ENCODE results near the gene STAU1.
"Not testable (repeated sequence)": the region's sequence is repeated elsewhere in the genome, so short reads cannot be mapped to it uniquely, and the experiment has no call there.

Gene STAU1

DNA sequence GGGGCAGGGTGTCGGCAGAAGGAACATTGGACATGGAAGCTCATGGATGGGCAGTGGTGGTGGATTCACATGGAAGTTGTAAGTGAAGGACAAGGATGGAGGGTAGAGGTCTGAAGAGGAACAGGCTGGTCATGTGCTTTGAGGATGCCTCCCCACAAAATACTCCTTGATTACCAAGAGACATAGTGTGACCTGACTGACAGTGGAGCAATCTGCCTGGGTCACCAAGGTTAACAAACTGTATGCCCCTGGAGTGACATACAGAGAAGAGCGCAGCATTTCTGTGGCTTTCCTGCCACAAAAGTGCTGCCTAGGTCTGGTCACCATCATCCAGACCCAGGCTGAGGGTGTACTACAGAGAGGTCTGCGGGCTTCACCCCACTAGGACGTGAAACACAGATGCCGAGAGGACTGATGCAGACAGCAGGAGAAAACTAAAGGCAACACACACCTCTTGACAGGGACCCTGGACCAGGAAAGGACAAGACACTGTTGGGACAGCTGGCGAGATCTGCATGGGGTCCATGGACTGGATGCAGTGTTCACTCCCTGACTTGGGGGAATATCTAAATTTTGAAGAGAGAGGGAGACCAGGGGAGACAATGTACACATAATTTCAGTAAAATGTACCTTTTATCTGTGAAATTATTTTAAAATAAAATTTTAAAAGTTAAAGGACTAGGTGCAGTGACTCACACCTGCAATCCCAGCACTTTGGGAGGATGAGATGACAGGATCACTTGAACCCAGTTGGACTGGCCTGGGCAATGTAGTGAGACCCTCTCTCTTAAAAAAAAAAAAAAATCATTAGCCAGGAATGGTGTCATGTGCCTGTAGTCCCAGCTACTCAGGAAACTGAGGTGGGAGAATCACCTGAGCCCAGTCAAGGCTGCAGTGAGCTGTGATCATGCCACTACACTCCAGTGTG, 77.1 kb downstream of the STAU1 start:
- Histone ChIP-seq H2BK5ac (ENCODE audit: low read depth, low read length, poor library complexity) (no peak overlapping the region), H2AFZ (ENCODE audit: insufficient read depth, low read length, poor library complexity) (no peak overlapping the region), H3K18ac (ENCODE audit: low read length) (no peak overlapping the region), H3K14ac (ENCODE audit: low read length) (no peak overlapping the region), H4K12ac (ENCODE audit: low read depth, low read length) (no peak overlapping the region), H4K8ac (ENCODE audit: low read depth, low read length) (no peak overlapping the region), H2BK12ac (ENCODE audit: low read length) (no peak overlapping the region), H3K23ac (ENCODE audit: low read length) (no peak overlapping the region), H3K4me1 (ENCODE audit: control insufficient read depth in 1 of 2, insufficient read depth in 2 of 2, low read length in 2 of 2) (no peaks in the 10 kb centered on the region), H2BK120ac (ENCODE audit: insufficient read depth, low read length, poor library complexity) (no peak overlapping the region), H3K4me2 (ENCODE audit: low read length) (no peak overlapping the region), H3K27me3 (ENCODE audit: insufficient read depth, low read length) (no peaks in the 10 kb centered on the region), H3K4me3 (ENCODE audit: low read depth, low read length) (no peak overlapping the region), H3K79me1 (ENCODE audit: low read length) (no peaks in the 10 kb centered on the region), H3K4ac (ENCODE audit: low read depth, low read length) (no peak overlapping the region), H4K91ac (ENCODE audit: low read depth, low read length) (no peak overlapping the region), H2AK5ac (ENCODE audit: low read length) (no peak overlapping the region), H3K27ac (ENCODE audit: low read depth, low read length) (no peak overlapping the region), H3K9ac (ENCODE audit: low read length) (no peak overlapping the region), H3K9me3 (ENCODE audit: insufficient read depth, low read depth, low read length) (no peaks in the 10 kb centered on the region), H3K79me2 (ENCODE audit: control insufficient read depth, insufficient read depth, low read length, poor library complexity) (no peaks in the 10 kb centered on the region), H3K36me3 (ENCODE audit: control insufficient read depth in 1 of 2, insufficient read depth in 2 of 2, low read length in 2 of 2) (peaks cover 24 to 29% of the 10 kb centered on the region in 2 experiments)
- WGBS (ENCODE audit: extremely low coverage, insufficient coverage, insufficient read length): no CpG with 5 or more reads among the region's 6 CpGs
- no peak for DNase-seq

DNA sequence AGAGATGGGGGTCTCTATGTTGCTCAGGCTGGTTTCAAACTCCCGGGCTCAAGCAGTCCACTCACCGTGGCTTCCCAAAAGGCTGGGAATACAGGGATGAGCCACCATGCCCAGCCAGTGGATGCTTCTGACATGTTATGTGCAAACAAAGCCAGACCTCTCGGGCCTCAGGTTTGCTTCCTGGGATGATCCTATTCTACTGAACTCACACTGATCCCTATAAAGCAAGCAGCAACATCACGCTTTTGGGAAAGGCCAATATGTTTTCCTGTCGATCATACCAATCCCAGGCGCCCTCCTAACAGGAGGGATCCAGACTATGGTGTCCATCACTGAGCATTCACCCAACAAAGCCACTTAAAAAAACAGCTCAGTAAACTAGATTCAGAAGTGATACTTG, 81.8 kb downstream of the STAU1 start:
- no peak overlapping the region for H3K18ac ChIP-seq (ENCODE audit: low read length)
- no peak overlapping the region for H3K4me3 ChIP-seq (ENCODE audit: low read depth, low read length)
- H3K4me2 ChIP-seq (ENCODE audit: low read length): no peak overlapping the region
- H3K27ac ChIP-seq (ENCODE audit: low read depth, low read length): no peak overlapping the region
- H4K8ac ChIP-seq (ENCODE audit: low read depth, low read length): no peak overlapping the region
- H3K4me1 ChIP-seq (ENCODE audit: control insufficient read depth in 1 of 2, insufficient read depth in 2 of 2, low read length in 2 of 2): peaks cover 0 to 2% of the 10 kb centered on the region in 2 experiments
- peaks cover 23 to 41% of the 10 kb centered on the region in 2 experiments for H3K36me3 ChIP-seq (ENCODE audit: control insufficient read depth in 1 of 2, insufficient read depth in 2 of 2, low read length in 2 of 2)
- H3K23ac ChIP-seq (ENCODE audit: low read length): no peak overlapping the region
- no peak overlapping the region for H3K9ac ChIP-seq (ENCODE audit: low read length)
- no peaks in the 10 kb centered on the region for H3K27me3 ChIP-seq (ENCODE audit: insufficient read depth, low read length)
- no peak overlapping the region for H4K91ac ChIP-seq (ENCODE audit: low read depth, low read length)
- no peaks in the 10 kb centered on the region for H3K79me1 ChIP-seq (ENCODE audit: low read length)
- H2BK5ac ChIP-seq (ENCODE audit: low read depth, low read length, poor library complexity): no peak overlapping the region
- no peak overlapping the region for H2AK5ac ChIP-seq (ENCODE audit: low read length)
- no peaks in the 10 kb centered on the region for H3K9me3 ChIP-seq (ENCODE audit: insufficient read depth, low read depth, low read length)
- H2AFZ ChIP-seq (ENCODE audit: insufficient read depth, low read length, poor library complexity): no peak overlapping the region
- DNase-seq: no peak
- H3K4ac ChIP-seq (ENCODE audit: low read depth, low read length): no peak overlapping the region
- no peak overlapping the region for H4K12ac ChIP-seq (ENCODE audit: low read depth, low read length)
- no CpG with 5 or more reads among the region's 6 CpGs for WGBS (ENCODE audit: extremely low coverage, insufficient coverage, insufficient read length)
- H2BK120ac ChIP-seq (ENCODE audit: insufficient read depth, low read length, poor library complexity): no peak overlapping the region
- H3K14ac ChIP-seq (ENCODE audit: low read length): no peak overlapping the region
- H2BK12ac ChIP-seq (ENCODE audit: low read length): no peak overlapping the region
- H3K79me2 ChIP-seq (ENCODE audit: control insufficient read depth, insufficient read depth, low read length, poor library complexity): no peaks in the 10 kb centered on the region

DNA sequence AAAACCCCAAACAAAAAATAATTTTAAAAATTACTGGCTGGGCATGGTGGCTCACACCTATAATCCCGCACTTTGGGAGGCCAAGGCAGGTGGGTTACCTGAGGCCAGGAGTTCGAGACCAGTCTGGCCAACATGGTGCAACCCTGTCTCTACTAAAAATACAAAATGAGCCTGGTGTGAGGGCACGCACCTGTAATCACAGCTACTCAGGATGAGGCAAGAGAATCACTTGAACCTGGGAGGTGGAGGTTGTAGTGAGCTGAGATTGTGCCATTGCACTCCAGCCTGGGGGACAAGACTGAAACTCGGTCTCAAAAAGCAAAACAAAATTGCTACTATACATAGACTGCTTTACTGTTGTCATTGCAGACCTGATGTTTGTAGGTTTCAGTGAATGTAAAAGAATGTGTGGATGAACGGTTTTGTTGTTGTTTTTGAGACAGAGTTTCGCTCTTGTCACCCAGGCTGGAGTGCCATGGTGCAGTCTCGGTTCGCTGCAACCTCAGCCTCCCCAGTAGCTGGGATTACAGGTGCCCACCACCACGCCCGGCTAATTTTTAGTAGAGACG, 83.1 kb downstream of the STAU1 start:
- H3K18ac ChIP-seq (ENCODE audit: low read length); H3K9ac ChIP-seq (ENCODE audit: low read length); H3K9me3 ChIP-seq (ENCODE audit: insufficient read depth, low read depth, low read length); H3K4me3 ChIP-seq (ENCODE audit: low read depth, low read length); H3K79me1 ChIP-seq (ENCODE audit: low read length); H2AK5ac ChIP-seq (ENCODE audit: low read length); H4K12ac ChIP-seq (ENCODE audit: low read depth, low read length); H3K79me2 ChIP-seq (ENCODE audit: control insufficient read depth, insufficient read depth, low read length, poor library complexity); H3K4me1 ChIP-seq (ENCODE audit: control insufficient read depth in 1 of 2, insufficient read depth in 2 of 2, low read length in 2 of 2); H4K91ac ChIP-seq (ENCODE audit: low read depth, low read length); H3K14ac ChIP-seq (ENCODE audit: low read length); H3K23ac ChIP-seq (ENCODE audit: low read length); H3K27me3 ChIP-seq (ENCODE audit: insufficient read depth, low read length); H3K4me2 ChIP-seq (ENCODE audit: low read length); H2BK120ac ChIP-seq (ENCODE audit: insufficient read depth, low read length, poor library complexity); H4K8ac ChIP-seq (ENCODE audit: low read depth, low read length); DNase-seq; H2AFZ ChIP-seq (ENCODE audit: insufficient read depth, low read length, poor library complexity); H3K27ac ChIP-seq (ENCODE audit: low read depth, low read length); H2BK5ac ChIP-seq (ENCODE audit: low read depth, low read length, poor library complexity); H3K4ac ChIP-seq (ENCODE audit: low read depth, low read length); H2BK12ac ChIP-seq (ENCODE audit: low read length): not testable (repeated sequence)
- WGBS (ENCODE audit: extremely low coverage, insufficient coverage, insufficient read length): 100% methylated on average over 1 of the region's 11 CpGs
- H3K36me3 ChIP-seq (ENCODE audit: control insufficient read depth in 1 of 2, insufficient read depth in 2 of 2, low read length in 2 of 2): peaks cover 24 to 42% of the 10 kb centered on the region in 2 experiments

DNA sequence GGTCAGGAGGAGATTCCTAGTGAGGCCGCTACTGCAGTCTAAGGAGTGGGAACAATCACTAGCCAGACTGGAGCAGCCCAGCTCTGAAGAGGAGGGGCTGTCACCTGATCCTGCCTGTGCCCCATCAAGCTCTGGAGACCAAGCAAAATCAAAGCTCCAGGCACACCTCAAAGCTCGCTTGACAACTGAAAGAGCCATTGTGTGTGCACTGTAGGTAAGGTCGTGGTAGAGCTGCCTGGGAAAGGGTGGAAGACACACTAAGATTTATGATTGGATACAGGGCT, 83.8 kb downstream of the STAU1 start:
- Histone ChIP-seq H3K79me1 (ENCODE audit: low read length) (no peaks in the 10 kb centered on the region), H2AFZ (ENCODE audit: insufficient read depth, low read length, poor library complexity) (no peak overlapping the region), H2BK12ac (ENCODE audit: low read length) (no peak overlapping the region), H4K12ac (ENCODE audit: low read depth, low read length) (no peak overlapping the region), H3K14ac (ENCODE audit: low read length) (no peak overlapping the region), H3K4me2 (ENCODE audit: low read length) (no peak overlapping the region), H3K4me1 (ENCODE audit: control insufficient read depth in 1 of 2, insufficient read depth in 2 of 2, low read length in 2 of 2) (peaks cover 0 to 2% of the 10 kb centered on the region in 2 experiments), H3K23ac (ENCODE audit: low read length) (no peak overlapping the region), H3K79me2 (ENCODE audit: control insufficient read depth, insufficient read depth, low read length, poor library complexity) (no peaks in the 10 kb centered on the region), H3K18ac (ENCODE audit: low read length) (no peak overlapping the region), H3K27me3 (ENCODE audit: insufficient read depth, low read length) (no peaks in the 10 kb centered on the region), H2BK5ac (ENCODE audit: low read depth, low read length, poor library complexity) (no peak overlapping the region), H3K27ac (ENCODE audit: low read depth, low read length) (no peak overlapping the region), H3K4ac (ENCODE audit: low read depth, low read length) (no peak overlapping the region), H2AK5ac (ENCODE audit: low read length) (no peak overlapping the region), H4K91ac (ENCODE audit: low read depth, low read length) (no peak overlapping the region), H3K9me3 (ENCODE audit: insufficient read depth, low read depth, low read length) (no peaks in the 10 kb centered on the region), H3K9ac (ENCODE audit: low read length) (no peak overlapping the region), H3K36me3 (ENCODE audit: control insufficient read depth in 1 of 2, insufficient read depth in 2 of 2, low read length in 2 of 2) (peaks cover 27 to 44% of the 10 kb centered on the region in 2 experiments), H4K8ac (ENCODE audit: low read depth, low read length) (no peak overlapping the region), H2BK120ac (ENCODE audit: insufficient read depth, low read length, poor library complexity) (no peak overlapping the region), H3K4me3 (ENCODE audit: low read depth, low read length) (no peak overlapping the region)
- DNase-seq: no peak
- no CpG with 5 or more reads among the region's 3 CpGs for WGBS (ENCODE audit: extremely low coverage, insufficient coverage, insufficient read length)
